Nephron (organoid): ENCODE results near the gene MAP4K1.
A peak's percentile ranks its signal among the peaks of the same experiment; 100 is the strongest.
"Not testable (repeated sequence)": the region's sequence is repeated elsewhere in the genome, so short reads cannot be mapped to it uniquely, and the experiment has no call there.

Experiments
- H3K27ac Mint-ChIP-seq, 3 experiments: 2 replicates each; pipeline ENCODE4 v1.8.0; 2020; ENCODE audit warnings: mixed read lengths in 3 of 3, mild to moderate bottlenecking in 2 of 3, moderate library complexity in 1 of 3
- H3K27me3 Mint-ChIP-seq: 2 replicates; pipeline ENCODE4 v1.8.0; 2021; ENCODE audit warnings: low read depth, mild to moderate bottlenecking, moderate library complexity, mixed read lengths
- H3K36me3 Mint-ChIP-seq: 2 replicates; pipeline ENCODE4 v1.8.0; 2020; ENCODE audit warnings: low read depth, mixed read lengths
- H3K4me1 Mint-ChIP-seq: 2 replicates; pipeline ENCODE4 v1.8.0; 2020; ENCODE audit warnings: mixed read lengths
- H3K4me3 Mint-ChIP-seq, 3 experiments: 2 replicates each; pipeline ENCODE4 v1.8.0; 2020; ENCODE audit warnings: mild to moderate bottlenecking in 3 of 3, mixed read lengths in 3 of 3, moderate library complexity in 2 of 3
- H3K9me3 Mint-ChIP-seq: 2 replicates; pipeline ENCODE4 v1.8.0; 2020; ENCODE audit warnings: mixed read lengths
- TF ChIP-seq, protein P1 (sequence below), 3 experiments: fragments of 200-600 bp; sonication (generic); IDR thresholded peaks; one replicate each; pipeline ENCODE4 v1.5.0; 2021; ENCODE audit warnings: antibody characterized with exemption in 3 of 3; ENCODE audit not compliant: unreplicated experiment in 3 of 3

Gene MAP4K1

DNA sequence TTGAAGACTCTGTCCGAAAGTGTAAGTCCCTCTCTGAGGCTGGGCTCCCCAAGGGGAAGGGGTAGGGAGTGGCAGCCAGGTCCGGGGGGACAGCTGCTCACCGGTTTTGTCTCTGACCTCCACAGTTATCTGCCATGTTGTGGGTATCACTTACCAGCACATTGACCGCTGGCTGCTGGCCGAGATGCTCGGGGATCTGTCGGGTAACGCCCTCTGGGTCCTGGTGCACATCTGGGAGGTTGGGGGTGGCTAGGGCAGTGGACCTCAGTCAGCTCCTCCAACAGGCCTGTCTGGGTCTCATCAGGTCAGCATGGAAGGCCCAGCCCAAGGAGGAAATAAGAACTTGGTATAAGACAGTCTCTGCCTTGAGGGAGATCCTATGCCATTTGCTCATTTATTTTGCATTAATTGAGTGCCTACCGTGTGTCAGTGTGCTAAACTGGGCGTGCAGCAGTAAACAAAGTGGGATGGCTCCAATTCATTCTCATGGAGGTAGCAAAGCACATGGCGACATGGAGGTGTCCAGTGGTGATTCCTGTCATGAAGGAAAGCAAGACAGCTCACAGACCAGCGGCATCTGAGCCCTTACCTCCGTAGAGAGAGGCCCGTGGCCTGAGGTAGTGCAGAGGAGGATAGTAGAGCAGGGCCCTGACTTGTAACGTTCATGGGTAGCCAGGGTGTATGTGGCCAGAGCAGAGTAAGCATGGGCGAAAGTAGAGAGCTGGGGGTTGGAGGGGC is 14.9 kb upstream of the MAP4K1 start:
- Mint-ChIP-seq H3K27ac (peak overlapping the region in 1 of 3 experiments; percentile 74), H3K9me3 (no peaks in the 10 kb centered on the region), H3K4me3 (no peak overlapping the region), H3K4me1 (peaks cover 20% of the 10 kb centered on the region), H3K27me3 (no peaks in the 10 kb centered on the region), H3K36me3 (peaks cover 51% of the 10 kb centered on the region)
- TF ChIP-seq, protein P1, sequence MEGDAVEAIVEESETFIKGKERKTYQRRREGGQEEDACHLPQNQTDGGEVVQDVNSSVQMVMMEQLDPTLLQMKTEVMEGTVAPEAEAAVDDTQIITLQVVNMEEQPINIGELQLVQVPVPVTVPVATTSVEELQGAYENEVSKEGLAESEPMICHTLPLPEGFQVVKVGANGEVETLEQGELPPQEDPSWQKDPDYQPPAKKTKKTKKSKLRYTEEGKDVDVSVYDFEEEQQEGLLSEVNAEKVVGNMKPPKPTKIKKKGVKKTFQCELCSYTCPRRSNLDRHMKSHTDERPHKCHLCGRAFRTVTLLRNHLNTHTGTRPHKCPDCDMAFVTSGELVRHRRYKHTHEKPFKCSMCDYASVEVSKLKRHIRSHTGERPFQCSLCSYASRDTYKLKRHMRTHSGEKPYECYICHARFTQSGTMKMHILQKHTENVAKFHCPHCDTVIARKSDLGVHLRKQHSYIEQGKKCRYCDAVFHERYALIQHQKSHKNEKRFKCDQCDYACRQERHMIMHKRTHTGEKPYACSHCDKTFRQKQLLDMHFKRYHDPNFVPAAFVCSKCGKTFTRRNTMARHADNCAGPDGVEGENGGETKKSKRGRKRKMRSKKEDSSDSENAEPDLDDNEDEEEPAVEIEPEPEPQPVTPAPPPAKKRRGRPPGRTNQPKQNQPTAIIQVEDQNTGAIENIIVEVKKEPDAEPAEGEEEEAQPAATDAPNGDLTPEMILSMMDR (IDR thresholded peaks at IDR 0.05; ENCODE audit: unreplicated experiment in 3 of 3): no peak

DNA sequence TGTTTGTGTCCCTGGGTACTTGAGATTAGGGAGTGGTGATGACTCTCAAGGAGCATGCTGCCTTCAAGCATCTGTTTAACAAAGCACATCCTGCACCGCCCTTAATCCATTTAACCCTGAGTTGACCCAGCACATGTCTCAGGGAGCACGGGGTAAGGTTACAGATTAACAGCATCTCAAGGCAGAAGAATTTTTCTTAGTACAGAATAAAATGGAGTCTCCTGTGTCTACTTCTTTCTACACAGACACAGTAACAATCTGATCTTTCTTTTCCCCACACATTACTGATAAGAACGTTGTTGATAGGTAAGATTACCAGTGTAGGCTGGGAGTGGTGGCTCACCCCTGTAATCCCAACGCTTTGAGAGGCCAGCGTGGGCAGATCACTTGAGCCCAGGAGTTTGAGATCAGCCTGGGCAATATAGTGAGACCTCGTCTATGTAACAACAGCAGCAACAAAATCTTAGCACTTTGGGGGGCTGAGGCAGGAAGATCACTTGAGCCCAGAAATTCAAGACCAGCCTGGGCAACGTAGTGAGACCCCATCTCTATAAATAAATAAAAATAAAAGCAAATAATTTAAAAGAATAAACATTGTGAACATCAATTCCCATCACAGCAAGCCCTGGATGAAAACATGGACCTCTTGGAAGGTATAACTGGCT is 14.2 kb upstream of the MAP4K1 start:
- not testable (repeated sequence) for H3K9me3 Mint-ChIP-seq, H3K4me3 Mint-ChIP-seq

DNA sequence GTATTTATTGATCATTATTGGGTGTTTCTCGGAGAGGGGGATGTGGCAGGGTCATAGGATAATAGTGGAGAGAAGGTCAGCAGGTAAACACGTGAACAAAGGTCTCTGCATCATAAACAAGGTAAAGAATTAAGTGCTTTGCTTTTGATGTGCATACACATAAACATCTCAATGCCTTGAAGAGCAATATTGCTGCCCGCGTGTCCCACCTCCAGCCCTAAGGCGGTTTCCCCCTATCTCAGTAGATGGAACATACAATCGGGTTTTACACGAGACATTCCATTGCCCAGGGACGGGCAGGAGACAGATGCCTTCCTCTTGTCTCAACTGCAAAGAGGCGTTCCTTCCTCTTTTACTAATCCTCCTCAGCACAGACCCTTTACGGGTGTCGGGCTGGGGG is 13.5 kb upstream of the MAP4K1 start:
- H3K27me3 Mint-ChIP-seq, H3K9me3 Mint-ChIP-seq, H3K4me3 Mint-ChIP-seq: not testable (repeated sequence)
- H3K4me1 Mint-ChIP-seq: peaks cover 20% of the 10 kb centered on the region
- peaks cover 54% of the 10 kb centered on the region for H3K36me3 Mint-ChIP-seq
- H3K27ac Mint-ChIP-seq: peak overlapping the region; percentile 56 to 95 (median 87)

More for the DNA sequence above, 14.2 kb upstream of the MAP4K1 start:
- Mint-ChIP-seq H3K4me1 (peaks cover 20% of the 10 kb centered on the region), H3K36me3 (peaks cover 54% of the 10 kb centered on the region), H3K27ac (peak overlapping the region; percentile 56 to 95 (median 87))
- not testable (repeated sequence) for H3K27me3 Mint-ChIP-seq

DNA sequence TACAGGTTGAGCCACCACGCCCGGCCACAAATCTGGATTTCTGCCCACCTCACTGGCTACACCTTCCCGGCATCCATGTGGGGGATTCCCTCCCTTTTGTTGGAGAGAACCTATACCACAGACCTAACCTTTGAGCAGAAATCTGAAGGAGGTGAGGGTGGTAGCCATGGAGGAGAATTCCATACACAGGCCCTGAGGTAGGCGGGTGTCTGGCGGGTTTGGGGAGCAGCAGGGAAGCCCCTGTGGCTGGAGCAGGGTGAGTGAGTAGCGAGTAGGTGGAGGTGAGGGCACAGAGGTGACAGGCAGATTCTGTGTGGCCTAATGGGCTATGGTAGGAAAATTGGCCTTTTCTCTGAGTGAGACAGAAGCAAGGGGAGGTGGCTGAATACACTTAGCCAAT is 11.8 kb upstream of the MAP4K1 start:
- H3K4me3 Mint-ChIP-seq: no peak overlapping the region
- H3K27me3 Mint-ChIP-seq: no peaks in the 10 kb centered on the region
- H3K36me3 Mint-ChIP-seq: peaks cover 60% of the 10 kb centered on the region
- no peak overlapping the region for H3K27ac Mint-ChIP-seq
- peaks cover 16% of the 10 kb centered on the region for H3K4me1 Mint-ChIP-seq
- TF ChIP-seq, protein P1 (IDR thresholded peaks at IDR 0.05; ENCODE audit: unreplicated experiment in 3 of 3): no peak
- no peaks in the 10 kb centered on the region for H3K9me3 Mint-ChIP-seq

DNA sequence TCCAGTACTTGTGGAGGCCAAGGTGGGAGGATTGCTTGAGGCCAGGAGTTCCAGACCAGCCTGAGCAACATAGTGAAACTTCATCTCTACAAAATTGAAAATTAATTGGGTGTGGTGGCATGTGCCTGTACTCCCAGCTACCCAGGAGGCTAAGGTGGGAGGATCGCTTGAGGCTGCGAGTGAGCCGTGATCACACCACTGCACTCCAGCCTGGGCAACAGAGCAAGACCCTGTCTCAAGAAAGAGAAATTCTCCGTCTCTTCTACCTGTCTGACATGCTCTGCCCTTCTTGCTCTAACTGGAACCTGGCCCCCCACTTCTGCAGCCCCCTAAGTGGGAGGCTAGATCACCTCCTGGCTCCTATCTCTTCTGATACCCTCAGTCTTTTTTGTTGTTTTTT is 8.6 kb upstream of the MAP4K1 start:
- H3K4me3 Mint-ChIP-seq: no peak overlapping the region
- no peaks in the 10 kb centered on the region for H3K9me3 Mint-ChIP-seq
- TF ChIP-seq, protein P1 (IDR thresholded peaks at IDR 0.05; ENCODE audit: unreplicated experiment in 3 of 3): no peak
- no peak overlapping the region for H3K27ac Mint-ChIP-seq
- H3K27me3 Mint-ChIP-seq: no peaks in the 10 kb centered on the region
- peaks cover 66% of the 10 kb centered on the region for H3K36me3 Mint-ChIP-seq
- H3K4me1 Mint-ChIP-seq: peaks cover 7% of the 10 kb centered on the region

DNA sequence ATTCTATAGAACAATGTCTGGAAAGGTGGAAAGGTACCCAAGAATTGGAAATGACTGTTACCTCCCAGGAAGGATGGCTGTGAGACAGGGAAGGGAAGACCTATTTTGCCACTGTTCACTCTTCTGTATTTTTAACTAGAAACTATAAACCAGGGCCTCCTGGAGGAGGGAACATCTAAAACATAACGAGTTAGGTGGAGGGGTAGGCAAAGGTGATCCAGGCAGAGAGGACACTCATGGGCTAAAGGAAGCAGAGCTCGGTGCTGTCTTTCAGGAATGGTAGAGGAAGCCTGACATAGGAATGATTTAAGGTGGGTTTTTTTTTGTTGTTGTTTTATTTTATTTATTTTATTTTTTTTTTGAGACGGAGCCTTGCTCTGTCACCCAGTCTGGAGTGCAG is 7.1 kb upstream of the MAP4K1 start:
- TF ChIP-seq, protein P1 (IDR thresholded peaks at IDR 0.05; ENCODE audit: unreplicated experiment in 3 of 3): no peak
- Mint-ChIP-seq H3K27me3 (no peaks in the 10 kb centered on the region), H3K27ac (no peak overlapping the region), H3K36me3 (peaks cover 66% of the 10 kb centered on the region), H3K9me3 (no peaks in the 10 kb centered on the region), H3K4me1 (peaks cover 1% of the 10 kb centered on the region), H3K4me3 (no peak overlapping the region)
